Thoracic aorta (tissue), 2 donors: Measurements from ENCODE around the gene TRAPPC3L. TPM values are rescaled to one million over a fixed set of nuclear protein-coding genes. Genes with fewer than 3 reads are reported as not detected.
A peak's percentile ranks its signal among the peaks of the same experiment; 100 is the strongest.

Source experiments
- ATAC-seq: fragments of 150-250 bp; one replicate; pipeline ENCODE4 v1.8.0; 2017; ENCODE audit warnings: low read depth; ENCODE audit not compliant: insufficient number of reproducible peaks, low FRiP score
- DNase-seq: peaks from one replicate; pipeline ENCODE4 v3.0.0-alpha.2; 2020; ENCODE audit warnings: low spot score
- H3K27ac ChIP-seq, 2 donors: fragments of 200-600 bp; sonication (generic); 1 replicate in 1 of 2; 2 replicates in 1 of 2; pipeline ENCODE4 v1.5.1; 2016; ENCODE audit warnings: mild to moderate bottlenecking in 2 of 2, moderate library complexity in 2 of 2
- H3K27me3 ChIP-seq: fragments of 200-600 bp; sonication (generic); replicated peaks from 2 replicates; pipeline ENCODE4 v1.6.0; 2016; ENCODE audit warnings: mild to moderate bottlenecking; ENCODE audit not compliant: insufficient read depth
- H3K36me3 ChIP-seq: fragments of 200-600 bp; sonication (generic); one replicate; pipeline ENCODE4 v1.5.1; 2016
- H3K4me1 ChIP-seq, 2 donors: fragments of 200-600 bp; sonication (generic); 1 replicate in 1 of 2; 2 replicates in 1 of 2; pipeline versions ENCODE4 v1.5.1 to v1.6.0; 2016; ENCODE audit warnings: low read depth in 2 of 2, mild to moderate bottlenecking in 1 of 2; ENCODE audit not compliant: control insufficient read depth in 1 of 2
- H3K4me3 ChIP-seq: fragments of 200-600 bp; sonication (generic); 2 replicates; pipeline ENCODE4 v1.5.1; 2016; ENCODE audit warnings: mild to moderate bottlenecking
- H3K9me3 ChIP-seq: fragments of 200-600 bp; sonication (generic); 2 replicates; pipeline ENCODE4 v1.5.1; 2016
- total RNA-seq, 2 donors: library from RNA; depleted of rRNA; stranded (reverse); fragments of >200 nt; gene quantifications; one replicate each; pipeline versions ENCODE4 v1.1.0 to v1.2.3, GENCODE V29; 2016
- TF ChIP-seq, protein P1 (sequence below): fragments of 200-600 bp; sonication (generic); IDR thresholded peaks from one replicate; pipeline ENCODE4 v1.5.1; 2019; ENCODE audit warnings: antibody characterized with exemption

TRAPPC3L gene
- total RNA-seq, 2 donors from 2014 or later, result not detected

DNA sequence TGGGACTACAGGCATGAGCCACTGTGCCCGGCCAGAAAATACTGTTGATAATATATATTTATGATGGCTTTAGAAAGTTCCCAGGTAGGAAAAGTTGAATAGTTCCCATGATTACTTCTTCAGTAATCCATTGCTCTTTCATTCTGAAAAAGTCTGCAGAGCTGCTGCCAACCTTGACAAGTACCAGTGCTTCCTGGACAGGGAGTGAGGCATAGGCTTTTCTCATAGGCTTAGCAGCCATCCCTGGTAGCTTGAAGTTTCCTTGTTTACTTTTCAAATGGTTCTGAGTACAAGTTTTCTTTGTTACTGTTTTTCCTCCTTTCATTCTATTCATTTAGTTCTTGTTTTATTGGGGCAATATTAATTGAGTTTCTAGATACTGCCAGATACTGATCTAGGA lies 33.7 kb upstream of the TRAPPC3L start:
- no peak overlapping the region for H3K4me3 ChIP-seq
- no peak overlapping the region for H3K27ac ChIP-seq
- no peaks in the 10 kb centered on the region for H3K9me3 ChIP-seq
- no peaks in the 10 kb centered on the region for H3K27me3 ChIP-seq
- no peak for ATAC-seq
- TF ChIP-seq, protein P1, sequence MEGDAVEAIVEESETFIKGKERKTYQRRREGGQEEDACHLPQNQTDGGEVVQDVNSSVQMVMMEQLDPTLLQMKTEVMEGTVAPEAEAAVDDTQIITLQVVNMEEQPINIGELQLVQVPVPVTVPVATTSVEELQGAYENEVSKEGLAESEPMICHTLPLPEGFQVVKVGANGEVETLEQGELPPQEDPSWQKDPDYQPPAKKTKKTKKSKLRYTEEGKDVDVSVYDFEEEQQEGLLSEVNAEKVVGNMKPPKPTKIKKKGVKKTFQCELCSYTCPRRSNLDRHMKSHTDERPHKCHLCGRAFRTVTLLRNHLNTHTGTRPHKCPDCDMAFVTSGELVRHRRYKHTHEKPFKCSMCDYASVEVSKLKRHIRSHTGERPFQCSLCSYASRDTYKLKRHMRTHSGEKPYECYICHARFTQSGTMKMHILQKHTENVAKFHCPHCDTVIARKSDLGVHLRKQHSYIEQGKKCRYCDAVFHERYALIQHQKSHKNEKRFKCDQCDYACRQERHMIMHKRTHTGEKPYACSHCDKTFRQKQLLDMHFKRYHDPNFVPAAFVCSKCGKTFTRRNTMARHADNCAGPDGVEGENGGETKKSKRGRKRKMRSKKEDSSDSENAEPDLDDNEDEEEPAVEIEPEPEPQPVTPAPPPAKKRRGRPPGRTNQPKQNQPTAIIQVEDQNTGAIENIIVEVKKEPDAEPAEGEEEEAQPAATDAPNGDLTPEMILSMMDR, result no peak
- H3K36me3 ChIP-seq, result no peaks in the 10 kb centered on the region
- H3K4me1 ChIP-seq, result no peaks in the 10 kb centered on the region
- DNase-seq, result no peak

DNA sequence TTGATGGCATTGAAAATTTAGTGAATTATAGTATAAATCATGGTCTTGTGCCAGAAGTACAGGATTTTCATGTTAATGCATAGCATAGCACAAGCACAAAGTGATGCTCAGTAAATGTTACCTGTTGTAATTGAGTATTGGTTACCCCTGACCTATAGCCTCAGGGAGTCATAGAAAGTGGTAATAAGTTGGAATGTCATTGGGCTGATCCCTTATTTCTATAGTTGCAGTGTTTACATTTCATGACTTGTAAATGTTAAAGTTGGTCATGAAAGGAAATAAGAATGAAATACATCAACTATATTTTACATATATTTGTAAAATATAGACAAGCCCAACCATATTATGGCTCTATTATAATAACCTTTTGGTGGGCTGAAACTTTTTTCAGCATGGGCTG lies 32.9 kb upstream of the TRAPPC3L start:
- Histone ChIP-seq H3K27ac (no peak overlapping the region), H3K4me1 (peaks cover 0 to 5% of the 10 kb centered on the region in 2 donors), H3K4me3 (no peak overlapping the region), H3K9me3 (no peaks in the 10 kb centered on the region), H3K27me3 (no peaks in the 10 kb centered on the region), H3K36me3 (no peaks in the 10 kb centered on the region)
- ATAC-seq, result no peak
- no peak for DNase-seq
- TF ChIP-seq, protein P1, result no peak

DNA sequence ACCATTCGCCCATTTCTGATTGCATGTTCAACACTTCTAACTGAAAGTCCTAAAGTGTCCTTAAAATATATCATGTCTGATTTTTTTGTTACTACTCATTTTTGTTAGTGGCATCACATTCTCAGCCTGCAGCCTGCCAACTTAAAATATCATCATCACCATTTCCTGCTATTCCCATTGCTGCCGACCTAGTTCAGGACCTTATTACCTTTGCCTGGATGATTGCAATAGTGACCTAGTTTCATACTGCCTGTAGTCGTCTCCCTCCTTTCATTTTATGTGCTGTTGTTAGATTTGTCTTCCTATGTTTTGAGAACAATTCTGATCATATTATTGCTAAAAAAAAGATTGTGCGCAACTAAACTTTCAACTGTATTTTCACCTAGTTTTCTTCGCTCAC lies 32.0 kb upstream of the TRAPPC3L start:
- TF ChIP-seq, protein P1, result no peak
- DNase-seq, result no peak
- no peak for ATAC-seq
- Histone ChIP-seq H3K36me3 (no peaks in the 10 kb centered on the region), H3K4me1 (peaks cover 0 to 13% of the 10 kb centered on the region in 2 donors), H3K4me3 (no peak overlapping the region), H3K27ac (no peak overlapping the region), H3K27me3 (no peaks in the 10 kb centered on the region), H3K9me3 (no peaks in the 10 kb centered on the region)

DNA sequence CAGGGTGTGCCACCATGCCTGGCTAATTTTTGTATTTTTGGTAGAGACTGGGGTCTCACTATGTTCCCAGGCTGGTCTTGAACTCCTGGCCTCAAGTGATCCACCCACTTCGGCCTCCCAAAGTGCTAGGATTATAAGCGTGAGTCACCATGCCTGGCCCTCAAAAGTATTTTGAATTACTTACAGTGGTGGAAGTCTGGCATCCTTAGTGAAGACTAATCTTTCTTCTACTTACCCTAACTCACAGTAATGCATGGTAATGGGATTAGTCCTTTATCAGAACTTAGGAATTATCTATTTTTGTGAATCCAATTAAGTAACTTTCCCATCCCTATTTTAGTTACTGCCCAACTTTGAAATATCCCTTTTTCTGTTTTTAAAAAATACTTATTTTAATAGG lies 29.7 kb upstream of the TRAPPC3L start:
- TF ChIP-seq, protein P1, result no peak
- no peak overlapping the region for H3K4me3 ChIP-seq
- DNase-seq, result no peak
- no peak overlapping the region for H3K27ac ChIP-seq
- no peaks in the 10 kb centered on the region for H3K9me3 ChIP-seq
- no peaks in the 10 kb centered on the region for H3K27me3 ChIP-seq
- peaks cover 2 to 16% of the 10 kb centered on the region in 2 donors for H3K4me1 ChIP-seq
- no peak for ATAC-seq
- H3K36me3 ChIP-seq, result no peaks in the 10 kb centered on the region

DNA sequence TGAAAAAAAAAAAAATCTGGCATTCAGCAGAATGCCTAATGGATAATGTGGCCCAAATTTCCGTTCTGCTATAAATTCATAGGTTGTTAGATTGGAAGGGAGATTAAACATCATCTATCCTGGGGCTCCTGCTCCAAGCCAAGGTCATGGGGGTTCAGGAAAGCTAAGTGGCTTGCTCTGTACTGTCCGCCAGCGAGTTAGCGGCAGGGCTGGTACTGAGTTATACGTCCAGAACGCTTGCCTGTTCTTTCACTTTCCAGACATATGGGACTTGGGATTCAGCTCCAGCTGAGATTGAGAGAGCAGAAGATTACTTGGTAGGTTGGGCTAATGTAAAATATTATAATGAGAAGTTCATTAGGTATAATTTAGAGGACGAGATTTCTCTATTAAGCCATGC lies 26.7 kb upstream of the TRAPPC3L start:
- H3K27ac ChIP-seq, result peak overlapping the region in 1 of 2 donors; percentile 93
- ATAC-seq, result no peak

More for the DNA sequence above, 26.7 kb upstream of the TRAPPC3L start:
- TF ChIP-seq, protein P1, result no peak
- H3K4me1 ChIP-seq, result peaks cover 8 to 20% of the 10 kb centered on the region in 2 donors
- DNase-seq, result no peak
- H3K27me3 ChIP-seq, result no peaks in the 10 kb centered on the region
- no peaks in the 10 kb centered on the region for H3K9me3 ChIP-seq
- peak overlapping the region; percentile 77 for H3K4me3 ChIP-seq
- H3K36me3 ChIP-seq, result no peaks in the 10 kb centered on the region
